H9 (cell line): ENCODE data around the gene TMEM117. TPM values are rescaled to one million over a fixed set of nuclear protein-coding genes. Genes with fewer than 3 reads are reported as not detected.

Experiments used
- DNase-seq: peaks from one replicate; pipeline ENCODE4 v3.0.0-alpha.2; 2017
- H2AFZ ChIP-seq: one replicate; pipeline ENCODE4 v1.6.1; 2013; ENCODE audit warnings: mild to moderate bottlenecking, low read length, control low read depth, moderate library complexity
- H2AK5ac ChIP-seq: 2 replicates; pipeline ENCODE4 v1.6.1; 2013; ENCODE audit warnings: low read length, control low read depth, mixed read lengths; ENCODE audit not compliant: insufficient read length
- H2BK120ac ChIP-seq: one replicate; pipeline ENCODE4 v1.6.1; 2013; ENCODE audit warnings: low read depth, mild to moderate bottlenecking, low read length, control low read depth, inconsistent platforms; ENCODE audit not compliant: poor library complexity, severe bottlenecking
- H2BK12ac ChIP-seq: 2 replicates; pipeline ENCODE4 v1.6.1; 2013; ENCODE audit warnings: low read length, control low read depth, mixed read lengths, low read depth; ENCODE audit not compliant: insufficient read length
- H2BK15ac ChIP-seq: 2 replicates; pipeline ENCODE4 v1.6.1; 2013; ENCODE audit warnings: low read depth, low read length, control low read depth
- H2BK20ac ChIP-seq: one replicate; pipeline ENCODE4 v1.6.1; 2013; ENCODE audit warnings: low read depth, mild to moderate bottlenecking, low read length, control low read depth, inconsistent platforms; ENCODE audit not compliant: poor library complexity, severe bottlenecking
- H2BK5ac ChIP-seq: 2 replicates; pipeline ENCODE4 v1.6.1; 2013; ENCODE audit warnings: low read length, control low read depth, mixed read lengths; ENCODE audit not compliant: insufficient read length
- H3K14ac ChIP-seq: 2 replicates; pipeline ENCODE4 v1.6.1; 2013; ENCODE audit warnings: low read length, control low read depth; ENCODE audit not compliant: insufficient read depth
- H3K18ac ChIP-seq: 2 replicates; pipeline ENCODE4 v1.6.1; 2013; ENCODE audit warnings: low read depth, mild to moderate bottlenecking, mixed read lengths, low read length, control low read depth; ENCODE audit not compliant: insufficient read length
- H3K23ac ChIP-seq: 2 replicates; pipeline ENCODE4 v1.6.1; 2013; ENCODE audit warnings: low read length, control low read depth, mixed read lengths, low read depth; ENCODE audit not compliant: insufficient read length
- H3K23me2 ChIP-seq: 2 replicates; pipeline ENCODE4 v1.6.1; 2013; ENCODE audit warnings: low read depth, mild to moderate bottlenecking, mixed read lengths, low read length, control low read depth; ENCODE audit not compliant: insufficient read length, poor library complexity, severe bottlenecking
- H3K27ac ChIP-seq: 2 replicates; pipeline ENCODE4 v1.5.1; 2013; ENCODE audit warnings: low read length, control low read depth, mixed read lengths, low read depth; ENCODE audit not compliant: insufficient read length
- H3K27me3 ChIP-seq: 2 replicates; pipeline ENCODE4 v1.6.1; 2013; ENCODE audit warnings: low read length, control low read depth, inconsistent platforms; ENCODE audit not compliant: insufficient read depth
- H3K4ac ChIP-seq: 2 replicates; pipeline ENCODE4 v1.6.1; 2013; ENCODE audit warnings: low read depth, mild to moderate bottlenecking, control low read depth, inconsistent platforms, low read length, moderate library complexity
- H3K4me1 ChIP-seq: 2 replicates; pipeline ENCODE4 v1.6.1; 2013; ENCODE audit warnings: low read length, control low read depth, inconsistent platforms; ENCODE audit not compliant: insufficient read depth
- H3K4me2 ChIP-seq: 2 replicates; pipeline ENCODE4 v1.6.1; 2013; ENCODE audit warnings: low read length, control low read depth, mixed read lengths; ENCODE audit not compliant: insufficient read length, insufficient read depth
- H3K56ac ChIP-seq: 2 replicates; pipeline ENCODE4 v1.6.1; 2013; ENCODE audit warnings: low read depth, mild to moderate bottlenecking, mixed read lengths, low read length, control low read depth; ENCODE audit not compliant: insufficient read length
- H3K79me1 ChIP-seq: 2 replicates; pipeline ENCODE4 v1.6.1; 2013; ENCODE audit warnings: low read depth, mild to moderate bottlenecking, moderate library complexity, low read length, control low read depth, inconsistent platforms; ENCODE audit not compliant: insufficient read depth, poor library complexity, severe bottlenecking
- H3K79me2 ChIP-seq: 2 replicates; pipeline ENCODE4 v1.6.1; 2013; ENCODE audit warnings: low read length, control low read depth, inconsistent platforms; ENCODE audit not compliant: insufficient read depth
- H3K9ac ChIP-seq: 2 replicates; pipeline ENCODE4 v1.6.1; 2013; ENCODE audit warnings: low read length, control low read depth, mixed read lengths; ENCODE audit not compliant: insufficient read length; ENCODE audit errors: extremely low read depth
- H3K9me3 ChIP-seq: one replicate; pipeline ENCODE4 v1.6.1; 2013; ENCODE audit warnings: low read depth, low read length, inconsistent platforms; ENCODE audit not compliant: control insufficient read depth
- H3T11ph ChIP-seq: one replicate; pipeline ENCODE4 v1.6.1; 2013; ENCODE audit warnings: mild to moderate bottlenecking, low read length, control low read depth, inconsistent platforms
- H4K20me1 ChIP-seq: one replicate; pipeline ENCODE4 v1.6.1; 2013; ENCODE audit not compliant: control insufficient read depth, insufficient read length, insufficient read depth
- H4K5ac ChIP-seq: 2 replicates; pipeline ENCODE4 v1.6.1; 2013; ENCODE audit warnings: low read depth, mild to moderate bottlenecking, mixed read lengths, low read length, control low read depth; ENCODE audit not compliant: insufficient read length
- H4K8ac ChIP-seq: replicated peaks from 2 replicates; pipeline ENCODE4 v1.6.1; 2013; ENCODE audit warnings: low read length, control low read depth, mixed read lengths, low read depth; ENCODE audit not compliant: insufficient read length
- H4K91ac ChIP-seq: 2 replicates; pipeline ENCODE4 v1.6.1; 2013; ENCODE audit warnings: low read depth, mild to moderate bottlenecking, moderate library complexity, mixed read lengths, low read length, control low read depth; ENCODE audit not compliant: insufficient read length
- H3K27ac Mint-ChIP-seq, 3 experiments: 2 replicates in 2 of 3; 3 replicates in 1 of 3; pipeline ENCODE4 v1.8.0; 2020 to 2021; ENCODE audit warnings: mixed read lengths in 3 of 3, mild to moderate bottlenecking in 1 of 3, moderate library complexity in 1 of 3
- H3K27me3 Mint-ChIP-seq: 2 replicates; pipeline ENCODE4 v1.8.0; 2021; ENCODE audit warnings: low read depth, mild to moderate bottlenecking, moderate library complexity, mixed read lengths
- H3K36me3 Mint-ChIP-seq, 3 experiments: 2 replicates in 2 of 3; 3 replicates in 1 of 3; pipeline ENCODE4 v1.8.0; 2020 to 2021; ENCODE audit warnings: low read depth in 3 of 3, mixed read lengths in 3 of 3; ENCODE audit not compliant: insufficient read depth in 1 of 3
- H3K4me1 Mint-ChIP-seq, 2 experiments: 2 replicates each; pipeline ENCODE4 v1.8.0; 2020; ENCODE audit warnings: mixed read lengths in 2 of 2
- H3K4me3 Mint-ChIP-seq, 2 experiments: 2 replicates in 1 of 2; 3 replicates in 1 of 2; pipeline ENCODE4 v1.8.0; 2020 to 2021; ENCODE audit warnings: mild to moderate bottlenecking in 2 of 2, mixed read lengths in 2 of 2, moderate library complexity in 1 of 2
- H3K9me3 Mint-ChIP-seq, 2 experiments: 2 replicates in 1 of 2; 3 replicates in 1 of 2; pipeline ENCODE4 v1.8.0; 2020; ENCODE audit warnings: mild to moderate bottlenecking in 2 of 2, mixed read lengths in 2 of 2, moderate library complexity in 1 of 2
- CTCF ChIP-seq: fragments of 200-600 bp; sonication (generic); conservative IDR thresholded peaks from 3 replicates; pipeline ENCODE4 v1.8.0; 2021; ENCODE audit warnings: antibody characterized with exemption, mild to moderate bottlenecking
- WGBS: extraction: QIAGEN DNeasy Blood & Tissue Kit; methylation state at CpG from one replicate; pipeline ENCODE4 v1.1.7; 2013; ENCODE audit warnings: missing lambda C conversion rate, low lambda C conversion rate, mixed read lengths; ENCODE audit not compliant: insufficient read length; ENCODE audit errors: extremely low coverage; 5-methylcytosine and 5-hydroxymethylcytosine counted together
- total RNA-seq: library from RNA; stranded (reverse); gene quantifications from 2 replicates; pipeline ENCODE4 v1.2.1, GENCODE V29; 2021

Gene TMEM117
- total RNA-seq, 1 experiment from 2014 or later = 1.7 TPM

- H2AFZ ChIP-seq = no peak overlapping the region
- H2BK15ac ChIP-seq = no peak overlapping the region
- H2AK5ac ChIP-seq = no peak overlapping the region
- no peak overlapping the region for H3K56ac ChIP-seq
- WGBS = no CpG with 5 or more reads among the region's 2 CpGs
- no peaks in the 10 kb centered on the region for H3K23me2 ChIP-seq
- no peak overlapping the region for H3K9ac ChIP-seq
- H4K5ac ChIP-seq = no peak overlapping the region
- no peak overlapping the region for H3K18ac ChIP-seq
- no peak overlapping the region for H3K14ac ChIP-seq
- no peak overlapping the region for H2BK20ac ChIP-seq
- no peaks in the 10 kb centered on the region for H3K9me3 Mint-ChIP-seq
- H2BK12ac ChIP-seq = no peak overlapping the region
- no peaks in the 10 kb centered on the region for H4K20me1 ChIP-seq
- peaks cover 0 to 5% of the 10 kb centered on the region in 2 experiments; a peak in 2 of 4 replicates for H3K4me1 Mint-ChIP-seq
- H3K27me3 Mint-ChIP-seq = no peaks in the 10 kb centered on the region
- peak; percentile 94; the same call in 2 of the 3 replicates for TF ChIP-seq CTCF
- H4K91ac ChIP-seq = no peak overlapping the region
- H3K36me3 Mint-ChIP-seq = no peaks in the 10 kb centered on the region
- no peak for DNase-seq
- H3K4ac ChIP-seq = no peak overlapping the region
- H3K79me1 ChIP-seq = no peaks in the 10 kb centered on the region
- H2BK120ac ChIP-seq = no peak overlapping the region
- H3K27me3 ChIP-seq = no peaks in the 10 kb centered on the region
- no peak overlapping the region for H3T11ph ChIP-seq
- no peaks in the 10 kb centered on the region for H3K4me1 ChIP-seq
- H3K9me3 ChIP-seq = no peaks in the 10 kb centered on the region
- no peak overlapping the region for H3K4me3 Mint-ChIP-seq
- H3K4me2 ChIP-seq = no peak overlapping the region
- H3K27ac Mint-ChIP-seq = no peak overlapping the region
- H2BK5ac ChIP-seq = no peak overlapping the region
- no peaks in the 10 kb centered on the region for H3K79me2 ChIP-seq
- no peak overlapping the region for H3K27ac ChIP-seq
- no peak overlapping the region for H3K23ac ChIP-seq
- H4K8ac ChIP-seq = no peak overlapping the region
Observed at GRCh38 chr12:43882578-43883178, 46.8 kb downstream of the TMEM117 start.
